HCT116 (cell line): ENCODE data around the gene RAB37. TPM values are rescaled to one million over a fixed set of nuclear protein-coding genes. Genes with fewer than 3 reads are reported as not detected.

Experiments used
- ATAC-seq: fragments of 200-7000 bp; cut with Tn5 transposase; 2 replicates; pipeline ENCODE4 v1.9.1; 2020; ENCODE audit warnings: mild to moderate bottlenecking, moderate library complexity
- BruUV-seq: library from RNA; stranded (reverse); fragments of 400-500 nt; replicated peaks from 2 replicates; lab custom pipeline; 2021; lab: Mats Ljungman, UMichigan
- CTCF ChIA-PET: fragments of 300-600 bp; sonication (Branson Sonifier 250); formaldehyde crosslinking; loops from one replicate; lab custom pipeline; 2021; ENCODE audit warnings: antibody characterized with exemption; lab: Charles Lee
- POLR2A ChIA-PET: fragments of 300-600, 350-600 bp; sonication (Branson Sonifier 250); formaldehyde crosslinking; loops from one replicate; lab custom pipeline; 2021; ENCODE audit warnings: antibody characterized with exemption; lab: Charles Lee
- RAD21 ChIA-PET, 2 experiments: fragments of 300-600 bp; sonication (Branson Sonifier 250); formaldehyde crosslinking; loops; one replicate each; lab custom pipeline; 2023; ENCODE audit warnings: low total read pairs in 2 of 2; ENCODE audit not compliant: uncharacterized antibody in 2 of 2, unreplicated experiment in 2 of 2, low non-redundant PET in 1 of 2; lab: Charles Lee
- DNase-seq: peaks from one replicate; pipeline ENCODE4 v3.0.0-alpha.2; 2010; ENCODE audit warnings: low read depth, low spot score
- H2AFZ ChIP-seq: fragments of 200-600 bp; shearing (Covaris generic), sonication (generic); 2 replicates; pipeline ENCODE4 v1.6.1; 2017; ENCODE audit warnings: low read depth, mixed run types, mixed read lengths, antibody characterized with exemption, low read length; ENCODE audit not compliant: poor library complexity, severe bottlenecking
- H3K27ac ChIP-seq: 2 replicates; pipeline ENCODE4 v1.5.1; 2012; ENCODE audit warnings: low read depth, low read length
- H3K27me3 ChIP-seq: fragments of 200-600 bp; sonication (generic); 2 replicates; pipeline ENCODE4 v1.6.1; 2016; ENCODE audit warnings: mixed run types, low read length, mixed read lengths; ENCODE audit not compliant: insufficient read depth
- H3K36me3 ChIP-seq, 2 experiments: fragments of 200-500 bp in 1 of 2; fragments of 200-600 bp in 1 of 2; sonication (Bioruptor generic) in 1 of 2; sonication (generic) in 1 of 2; 2 replicates each; pipeline versions ENCODE4 v1.5.1 to v1.6.1; 2014 to 2016; ENCODE audit warnings: low read length in 2 of 2, inconsistent platforms in 1 of 2, mixed read lengths in 1 of 2, mixed run types in 1 of 2; ENCODE audit not compliant: insufficient read depth in 2 of 2, control insufficient read depth in 1 of 2
- H3K4me1 ChIP-seq, 2 experiments: fragments of 200-600 bp in 1 of 2; sonication (generic) in 1 of 2; 2 replicates each; pipeline versions ENCODE4 v1.5.1 to v1.6.1; 2012 to 2017; ENCODE audit warnings: low read length in 2 of 2, inconsistent platforms in 1 of 2, mild to moderate bottlenecking in 1 of 2, mixed read lengths in 1 of 2, mixed run types in 1 of 2, moderate library complexity in 1 of 2; ENCODE audit not compliant: insufficient read depth in 2 of 2, control insufficient read depth in 1 of 2
- H3K4me2 ChIP-seq: fragments of 200-600 bp; sonication (generic); 2 replicates; pipeline ENCODE4 v1.6.1; 2017; ENCODE audit warnings: mixed run types, low read length, mixed read lengths
- H3K4me3 ChIP-seq, 2 experiments: fragments of 200-600 bp in 1 of 2; sonication (generic) in 1 of 2; replicated peaks in 1 of 2; 2 replicates each; pipeline ENCODE4 v1.5.1; 2011 to 2016; ENCODE audit warnings: low read length in 2 of 2, control low read depth in 1 of 2, low read depth in 1 of 2, mild to moderate bottlenecking in 1 of 2, mixed read lengths in 1 of 2, mixed run types in 1 of 2
- H3K79me2 ChIP-seq: fragments of 200-600 bp; sonication (generic); 2 replicates; pipeline ENCODE4 v1.6.1; 2017; ENCODE audit warnings: mild to moderate bottlenecking, mixed run types, low read length, moderate library complexity, mixed read lengths; ENCODE audit not compliant: insufficient read depth
- H3K9ac ChIP-seq: fragments of 200-600 bp; sonication (generic); 2 replicates; pipeline ENCODE4 v1.6.1; 2016; ENCODE audit warnings: low read length, mixed read lengths
- H3K9me2 ChIP-seq: fragments of 200-600 bp; sonication (generic), shearing (Covaris generic); 2 replicates; pipeline ENCODE4 v1.6.1; 2017; ENCODE audit warnings: mixed run types, mild to moderate bottlenecking, moderate library complexity; ENCODE audit not compliant: insufficient read depth
- H3K9me3 ChIP-seq, 2 experiments: fragments of 200-500 bp in 1 of 2; fragments of 200-600 bp in 1 of 2; sonication (Bioruptor generic) in 1 of 2; sonication (generic) in 1 of 2; 2 replicates each; pipeline ENCODE4 v1.6.1; 2014 to 2017; ENCODE audit warnings: low read length in 2 of 2, mixed read lengths in 2 of 2, inconsistent platforms in 1 of 2, low read depth in 1 of 2, mild to moderate bottlenecking in 1 of 2, mixed run types in 1 of 2, moderate library complexity in 1 of 2; ENCODE audit not compliant: control insufficient read depth in 1 of 2, insufficient read depth in 1 of 2
- H4K20me1 ChIP-seq: fragments of 200-600 bp; sonication (generic), shearing (Covaris generic); 2 replicates; pipeline ENCODE4 v1.6.1; 2017; ENCODE audit warnings: mixed run types, mild to moderate bottlenecking, moderate library complexity; ENCODE audit not compliant: insufficient read depth
- CBX3 ChIP-seq: IDR thresholded peaks from 2 replicates; pipeline ENCODE4 v1.6.1; 2012; ENCODE audit warnings: low read depth
- CEBPB ChIP-seq: IDR thresholded peaks from 2 replicates; pipeline ENCODE4 v1.6.1; 2012; ENCODE audit warnings: low read depth
- EGR1 ChIP-seq: IDR thresholded peaks from 2 replicates; pipeline ENCODE4 v1.6.1; 2012; ENCODE audit warnings: low read depth
- POLR2A ChIP-seq: IDR thresholded peaks from 2 replicates; pipeline ENCODE4 v1.7.0; 2011; ENCODE audit warnings: borderline replicate concordance; ENCODE audit not compliant: insufficient read depth, insufficient read length; ENCODE audit errors: extremely low read depth
- RAD21 ChIP-seq: IDR thresholded peaks from 2 replicates; pipeline ENCODE4 v1.6.1; 2012; ENCODE audit warnings: low read depth, mild to moderate bottlenecking
- SIN3A ChIP-seq: IDR thresholded peaks from 2 replicates; pipeline ENCODE4 v1.6.1; 2012; ENCODE audit warnings: low read depth
- SP1 ChIP-seq: IDR thresholded peaks from 2 replicates; pipeline ENCODE4 v1.6.1; 2012; ENCODE audit warnings: low read depth
- YY1 ChIP-seq: IDR thresholded peaks from 2 replicates; pipeline ENCODE4 v1.6.1; 2011; ENCODE audit warnings: low read length, low read depth, moderate library complexity, mild to moderate bottlenecking; ENCODE audit not compliant: insufficient replicate concordance; ENCODE audit errors: extremely low read depth
- ZFX ChIP-seq: fragments of 450-650 bp; IDR thresholded peaks from 2 replicates; pipeline ENCODE4 v1.6.1; 2017
- intact Hi-C: fragments of 100-400 bp; cut with micrococcal nuclease; formaldehyde crosslinking; loops from 2 replicates; pipeline ENCODE4 v1.10.0; 2022
- total RNA-seq: library from RNA; stranded (reverse); gene quantifications from one replicate; pipeline ENCODE4 v1.2.1, GENCODE V29; 2021; ENCODE audit not compliant: unreplicated experiment
- TF ChIP-seq, protein P1 (sequence below): IDR thresholded peaks from 2 replicates; pipeline ENCODE4 v1.6.1; 2011; ENCODE audit warnings: mild to moderate bottlenecking, low read length, moderate library complexity; ENCODE audit not compliant: insufficient replicate concordance; ENCODE audit errors: extremely low read depth
- TF ChIP-seq, protein P2 (sequence below): IDR thresholded peaks from 2 replicates; pipeline ENCODE4 v1.6.1; 2012

The RAB37 gene
- total RNA-seq, 1 experiment from 2014 or later: 8.2 TPM

DNA sequence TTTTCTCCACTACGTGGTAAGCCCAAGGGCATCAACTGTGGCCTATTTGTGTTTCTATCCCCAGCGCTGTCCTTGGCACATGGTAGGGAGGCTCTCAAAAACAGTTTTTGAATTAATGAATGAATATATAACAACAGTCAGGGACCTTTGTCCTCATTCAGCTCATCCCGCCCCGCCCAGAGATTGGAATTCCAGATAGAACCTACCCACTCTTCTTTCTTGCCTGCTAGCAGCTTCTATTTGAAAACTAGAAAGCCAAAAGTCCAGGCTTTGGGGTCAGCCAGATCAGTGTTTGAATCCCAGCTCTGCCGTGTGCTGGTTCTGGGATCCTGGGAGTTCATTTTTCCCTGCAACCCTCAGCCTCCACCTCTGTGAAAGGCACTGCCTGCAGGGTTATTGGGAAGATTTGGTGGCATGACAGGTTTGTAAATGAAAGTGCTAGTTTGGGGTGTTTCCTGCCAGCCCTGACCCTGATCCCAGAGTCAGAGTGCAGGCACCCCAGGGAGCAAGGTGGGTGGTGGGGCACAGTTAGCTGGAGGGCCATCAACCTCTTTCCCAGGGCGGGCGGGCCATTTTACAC is 15.9 kb downstream of the RAB37 start (continued):
- TF ChIP-seq, protein P1, sequence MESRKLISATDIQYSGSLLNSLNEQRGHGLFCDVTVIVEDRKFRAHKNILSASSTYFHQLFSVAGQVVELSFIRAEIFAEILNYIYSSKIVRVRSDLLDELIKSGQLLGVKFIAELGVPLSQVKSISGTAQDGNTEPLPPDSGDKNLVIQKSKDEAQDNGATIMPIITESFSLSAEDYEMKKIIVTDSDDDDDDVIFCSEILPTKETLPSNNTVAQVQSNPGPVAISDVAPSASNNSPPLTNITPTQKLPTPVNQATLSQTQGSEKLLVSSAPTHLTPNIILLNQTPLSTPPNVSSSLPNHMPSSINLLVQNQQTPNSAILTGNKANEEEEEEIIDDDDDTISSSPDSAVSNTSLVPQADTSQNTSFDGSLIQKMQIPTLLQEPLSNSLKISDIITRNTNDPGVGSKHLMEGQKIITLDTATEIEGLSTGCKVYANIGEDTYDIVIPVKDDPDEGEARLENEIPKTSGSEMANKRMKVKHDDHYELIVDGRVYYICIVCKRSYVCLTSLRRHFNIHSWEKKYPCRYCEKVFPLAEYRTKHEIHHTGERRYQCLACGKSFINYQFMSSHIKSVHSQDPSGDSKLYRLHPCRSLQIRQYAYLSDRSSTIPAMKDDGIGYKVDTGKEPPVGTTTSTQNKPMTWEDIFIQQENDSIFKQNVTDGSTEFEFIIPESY: no peak
- TF ChIP-seq ZFX (no peak), SP1 (no peak), YY1 (no peak)
- TF ChIP-seq, protein P2, sequence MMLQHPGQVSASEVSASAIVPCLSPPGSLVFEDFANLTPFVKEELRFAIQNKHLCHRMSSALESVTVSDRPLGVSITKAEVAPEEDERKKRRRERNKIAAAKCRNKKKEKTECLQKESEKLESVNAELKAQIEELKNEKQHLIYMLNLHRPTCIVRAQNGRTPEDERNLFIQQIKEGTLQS: no peak

- DNase-seq (no peak), ATAC-seq (no peak)
- Histone ChIP-seq H3K4me2 (no peak overlapping the region), H3K79me2 (peaks cover 93% of the 10 kb centered on the region), H3K27ac (no peak overlapping the region), H4K20me1 (peaks cover 3% of the 10 kb centered on the region; the same call in 1 of the 2 replicates), H3K4me3 (no peak overlapping the region), H3K9me2 (no peaks in the 10 kb centered on the region), H3K9ac (no peak overlapping the region), H3K4me1 (peaks cover 59 to 70% of the 10 kb centered on the region in 2 experiments), H3K9me3 (no peaks in the 10 kb centered on the region), H3K27me3 (no peaks in the 10 kb centered on the region), H3K36me3 (peaks cover 0 to 2% of the 10 kb centered on the region in 2 experiments; a peak in 2 of 4 replicates), H2AFZ (no peak overlapping the region)
- ChIA-PET CTCF (interaction anchor here (1.2 to 1.8 kb wide), 3 partner anchors 10 to 98 kb away, joined by 4 to 6 read pairs (median 4); no protein-coding TSS in a partner anchor), RAD21 (no interaction called here), POLR2A (no interaction called here)
- TF ChIP-seq EGR1 (no peak), POLR2A (no peak), CBX3 (no peak), ZFX (no peak), SP1 (no peak), RAD21 (no peak), SIN3A (no peak), CEBPB (no peak)
- TF ChIP-seq, protein P1: no peak
- TF ChIP-seq, protein P2: no peak
- BruUV-seq: no TSS peak
- intact Hi-C loops: no loop called here
Observed at GRCh38 chr17:74754832-74755231, 17.8 kb downstream of the RAB37 start.
